ENCODE results near the gene AFTPH. TPM values are rescaled to one million over a fixed set of nuclear protein-coding genes. Genes with fewer than 3 reads are reported as not detected.

AFTPH gene
- polyA plus RNA-seq, 1 experiment, result 10.9 TPM

- POLR2A ChIA-PET, result no interaction called here
- Histone ChIP-seq H3K36me3 (ENCODE audit: control insufficient read depth, insufficient read depth, low read length) (no peaks in the 10 kb centered on the region), H3K27me3 (ENCODE audit: control insufficient read depth, insufficient read depth, low read length) (peaks cover 11% of the 10 kb centered on the region), H3K4me3 (ENCODE audit: low read depth, low read length) (no peak overlapping the region)
- peak; percentile 33; the same call in 1 of the 2 replicates for TF ChIP-seq CTCF (IDR thresholded peaks at IDR 0.05; ENCODE audit: insufficient read depth, low read depth, low read length)
- no peak for DNase-seq (ENCODE audit: low read depth)
- CTCF ChIA-PET, result interaction anchor here (0.7 to 1.6 kb wide), 3 partner anchors 10 to 576 kb away, joined by 3 to 4 read pairs (median 3); no protein-coding TSS in a partner anchor
Measured at GRCh38 chr2:64622443-64623241, 98.5 kb downstream of the AFTPH start.

- Histone ChIP-seq H3K4me3 (ENCODE audit: low read depth, low read length) (no peak overlapping the region), H3K27me3 (ENCODE audit: control insufficient read depth, insufficient read depth, low read length) (peaks cover 6% of the 10 kb centered on the region), H3K36me3 (ENCODE audit: control insufficient read depth, insufficient read depth, low read length) (no peaks in the 10 kb centered on the region)
- TF ChIP-seq CTCF (IDR thresholded peaks at IDR 0.05; ENCODE audit: insufficient read depth, low read depth, low read length), result no peak
- CTCF ChIA-PET, result interaction anchor here (0.7 to 1.6 kb wide), 2 partner anchors 22 to 26 kb away, joined by 4 read pairs; no protein-coding TSS in a partner anchor
- no peak for DNase-seq (ENCODE audit: low read depth)
- POLR2A ChIA-PET, result no interaction called here
Measured at GRCh38 chr2:64623242-64623850, 99.2 kb downstream of the AFTPH start.

- DNase-seq (ENCODE audit: low read depth), result no peak
- no peaks in the 10 kb centered on the region for H3K36me3 ChIP-seq (ENCODE audit: control insufficient read depth, insufficient read depth, low read length)
- no peak for TF ChIP-seq CTCF (IDR thresholded peaks at IDR 0.05; ENCODE audit: insufficient read depth, low read depth, low read length)
- H3K4me3 ChIP-seq (ENCODE audit: low read depth, low read length), result no peak overlapping the region
- CTCF ChIA-PET, result no interaction called here
- H3K27me3 ChIP-seq (ENCODE audit: control insufficient read depth, insufficient read depth, low read length), result peaks cover 6% of the 10 kb centered on the region
- POLR2A ChIA-PET, result no interaction called here
Measured at GRCh38 chr2:64624108-64624610, 100.0 kb downstream of the AFTPH start.

GRCh38 chr2:64624862-64625261 lies 100.7 kb downstream of the AFTPH start:
- H3K36me3 ChIP-seq (ENCODE audit: control insufficient read depth, insufficient read depth, low read length), result peaks cover 1% of the 10 kb centered on the region; the same call in 1 of the 2 replicates
- POLR2A ChIA-PET, result no interaction called here
- no peak for TF ChIP-seq CTCF (IDR thresholded peaks at IDR 0.05; ENCODE audit: insufficient read depth, low read depth, low read length)
- CTCF ChIA-PET, result no interaction called here
- H3K27me3 ChIP-seq (ENCODE audit: control insufficient read depth, insufficient read depth, low read length), result peaks cover 6% of the 10 kb centered on the region
- H3K4me3 ChIP-seq (ENCODE audit: low read depth, low read length), result no peak overlapping the region
- no peak for DNase-seq (ENCODE audit: low read depth)

Data from BJ (cell line).